HG03571 (cell line): ENCODE results near the gene ACSS3.
"Not testable (repeated sequence)": the region's sequence is repeated elsewhere in the genome, so short reads cannot be mapped to it uniquely, and the experiment has no call there.

ENCODE experiments used
- ATAC-seq: cut with Tn5 transposase; IDR thresholded peaks from one replicate; pipeline ENCODE4 v1.9.1; 2021; ENCODE audit not compliant: unreplicated experiment

Gene ACSS3

DNA sequence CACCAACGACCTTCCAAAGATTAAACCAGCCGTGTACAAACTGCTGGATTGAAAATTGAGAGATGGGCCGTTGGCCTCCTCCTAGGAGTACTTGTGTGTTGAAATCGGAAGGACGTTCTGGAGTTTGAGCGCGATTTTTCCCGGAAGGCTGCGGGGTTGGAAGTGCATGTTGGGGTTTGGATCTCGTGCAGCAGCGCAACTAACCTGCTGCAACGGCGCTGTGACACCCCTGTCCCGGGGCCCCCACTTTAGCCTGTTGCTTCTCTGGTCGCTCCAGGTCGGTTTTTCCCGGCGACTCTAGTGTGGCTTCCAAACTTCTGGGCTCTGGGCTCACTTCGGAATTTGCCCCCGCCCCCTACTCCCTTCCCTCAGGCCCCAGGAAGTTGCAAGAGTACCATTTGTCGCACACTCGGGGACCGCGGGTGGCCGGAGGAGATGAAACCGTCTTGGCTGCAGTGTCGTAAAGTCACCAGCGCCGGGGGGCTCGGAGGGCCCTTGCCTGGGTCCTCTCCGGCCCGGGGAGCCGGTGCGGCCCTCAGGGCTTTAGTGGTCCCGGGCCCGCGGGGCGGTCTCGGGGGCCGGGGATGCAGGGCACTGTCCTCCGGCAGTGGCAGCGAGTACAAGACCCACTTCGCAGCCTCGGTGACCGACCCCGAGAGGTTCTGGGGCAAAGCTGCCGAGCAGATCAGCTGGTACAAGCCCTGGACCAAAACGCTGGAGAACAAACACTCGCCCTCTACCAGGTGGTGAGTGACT is at the start of gene ACSS3:
TSS of gene ACSS3 (plus strand) at position 394 of the 756 bp plus-strand sequence. CDS start at position 436, 42 bp downstream.
- ATAC-seq = no peak

DNA sequence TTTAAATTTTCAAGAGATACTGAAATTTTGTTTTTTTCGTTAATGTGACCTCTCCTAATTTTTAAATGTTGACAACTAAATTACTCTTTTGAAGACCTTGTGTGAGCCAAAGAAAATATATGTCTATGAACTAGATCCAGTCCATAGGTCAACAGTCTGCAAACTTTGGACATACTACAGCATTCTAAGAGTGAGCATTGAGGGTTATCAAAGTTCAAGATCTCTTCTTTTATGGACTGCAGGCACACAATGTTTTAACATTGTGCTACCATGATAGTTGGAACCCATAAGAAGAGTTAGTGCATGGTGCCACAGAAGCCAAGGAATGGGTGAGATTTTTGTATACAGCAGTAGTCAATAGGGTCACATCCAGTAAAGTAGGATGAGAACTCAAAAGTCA is 43.0 kb upstream of the ACSS3 start:
- ATAC-seq = no peak

DNA sequence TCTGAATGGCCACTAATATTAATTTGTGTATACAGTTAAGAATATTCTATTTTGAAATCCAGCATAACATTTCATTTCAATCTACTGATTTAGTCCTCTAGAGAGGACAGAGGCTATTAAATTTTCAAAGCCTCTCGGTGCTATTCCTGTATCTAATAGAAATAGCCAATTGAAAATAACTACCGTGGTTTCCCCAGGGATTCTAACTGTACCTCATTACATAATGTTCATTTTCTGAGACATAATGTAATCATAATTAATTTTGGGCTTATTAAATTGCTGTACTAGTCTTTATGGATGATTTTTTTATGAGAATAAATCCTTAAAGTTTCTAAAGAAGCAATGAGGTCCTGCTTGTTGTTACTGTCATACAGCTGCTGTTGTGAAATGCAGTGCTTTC is 38.6 kb upstream of the ACSS3 start:
- no peak for ATAC-seq

- no peak for ATAC-seq
Measured at GRCh38 chr12:81043979-81044740, 33.7 kb upstream of the ACSS3 start.

- not testable (repeated sequence) for ATAC-seq
Measured at GRCh38 chr12:81064971-81065370, 12.9 kb upstream of the ACSS3 start.

GRCh38 chr12:81070846-81071245 is 7.0 kb upstream of the ACSS3 start:
- ATAC-seq = no peak

- ATAC-seq = no peak
Measured at GRCh38 chr12:81075539-81075938, 2.3 kb upstream of the ACSS3 start.

- ATAC-seq = no peak
Measured at GRCh38 chr12:81077329-81077685, 572 bp upstream of the ACSS3 start.

- ATAC-seq = no peak
Measured at GRCh38 chr12:81078469-81079196, 754 bp downstream of the ACSS3 start.

GRCh38 chr12:81079280-81080076 is 1.6 kb downstream of the ACSS3 start:
- ATAC-seq = no peak

DNA sequence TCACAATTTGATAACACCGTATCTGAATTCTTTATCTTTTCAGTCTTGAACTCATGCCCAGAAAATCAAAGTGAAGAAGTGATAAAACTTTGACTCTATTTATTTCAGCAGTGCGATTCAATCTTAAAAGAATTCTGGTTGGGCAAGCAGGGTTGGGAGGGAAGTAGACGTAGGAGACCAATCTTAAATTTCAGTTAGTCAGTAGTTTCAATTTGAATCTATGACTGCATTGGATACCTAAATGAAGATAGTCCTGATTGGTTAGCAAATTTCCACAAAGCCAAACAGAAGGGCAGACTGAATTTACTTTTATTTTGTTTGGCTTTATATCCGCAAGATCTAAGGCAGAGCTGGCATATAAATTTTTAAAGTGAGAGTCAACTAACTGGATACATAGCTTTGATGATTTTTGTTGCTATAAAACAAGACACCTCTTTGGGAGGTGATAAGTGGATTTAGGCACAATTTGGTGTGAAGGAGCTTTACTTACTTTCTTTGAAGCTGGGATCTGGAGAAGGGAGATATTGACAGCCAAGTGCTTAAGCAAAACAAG is 2.6 kb downstream of the ACSS3 start:
- ATAC-seq = no peak

DNA sequence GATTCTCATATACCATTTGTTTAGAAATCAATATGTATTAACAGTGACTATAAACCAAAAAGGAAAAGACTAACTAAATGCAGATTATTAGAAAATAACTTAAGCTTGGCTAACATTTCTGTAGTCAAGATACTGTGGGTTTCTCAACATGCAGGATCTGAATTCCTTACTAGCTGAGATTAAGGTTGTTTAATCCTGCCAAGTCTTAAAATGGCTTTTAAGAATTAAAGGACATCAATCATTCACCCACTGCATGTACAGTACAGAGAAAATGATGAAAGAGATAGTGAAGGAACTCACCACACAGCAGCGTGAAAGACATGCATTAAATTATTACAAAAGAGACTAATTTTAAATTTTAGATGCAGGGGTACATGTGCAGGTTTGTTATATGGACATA is 3.8 kb downstream of the ACSS3 start:
- ATAC-seq = no peak

DNA sequence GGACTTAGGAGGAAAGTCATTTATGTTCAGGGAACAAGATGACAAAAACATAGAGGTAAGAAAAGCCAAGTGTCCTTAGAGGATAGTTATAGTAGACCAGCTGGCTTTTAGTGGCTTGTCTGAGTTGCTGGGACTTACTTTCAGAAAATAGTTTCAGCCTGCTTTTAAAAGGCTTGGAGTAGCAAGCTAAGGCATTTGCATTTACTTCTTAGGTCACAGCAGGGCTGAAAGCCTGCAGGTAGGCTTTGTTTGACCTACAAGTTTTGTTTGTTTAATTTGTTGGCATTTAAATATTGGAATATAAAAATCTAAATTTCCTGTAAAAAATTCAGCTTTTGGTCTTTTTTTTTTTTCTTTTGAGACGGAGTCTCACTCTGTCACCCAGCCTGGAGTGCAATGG is 5.1 kb downstream of the ACSS3 start:
- ATAC-seq = no peak

DNA sequence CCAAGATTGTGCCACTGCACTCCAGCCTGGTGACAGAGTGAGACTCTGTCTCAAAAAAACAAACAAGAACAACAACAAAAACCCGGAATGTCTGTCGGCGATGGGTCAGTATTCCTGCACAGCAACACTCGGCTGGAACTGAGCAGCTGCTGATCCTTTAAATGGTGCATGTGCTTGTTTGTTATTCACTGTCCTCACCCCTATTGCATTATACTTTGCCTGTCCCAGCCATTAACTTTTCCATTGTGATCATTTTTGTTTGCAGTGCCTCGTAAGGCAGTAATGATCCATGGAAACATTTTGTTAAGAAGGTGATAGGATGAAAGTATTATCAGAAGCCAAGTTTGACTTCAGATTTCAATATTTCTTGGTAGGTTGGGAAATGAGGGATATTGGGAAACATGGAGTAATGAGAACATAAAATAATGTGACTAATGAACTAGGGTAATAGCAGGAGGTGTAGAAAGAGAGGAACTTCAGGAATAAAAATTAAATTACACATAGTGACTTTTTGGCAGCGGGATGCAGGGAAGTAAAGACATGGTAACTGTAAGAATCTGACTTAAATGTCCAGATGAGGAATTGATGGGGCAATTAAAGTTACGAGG is 6.1 kb downstream of the ACSS3 start:
- no peak for ATAC-seq

DNA sequence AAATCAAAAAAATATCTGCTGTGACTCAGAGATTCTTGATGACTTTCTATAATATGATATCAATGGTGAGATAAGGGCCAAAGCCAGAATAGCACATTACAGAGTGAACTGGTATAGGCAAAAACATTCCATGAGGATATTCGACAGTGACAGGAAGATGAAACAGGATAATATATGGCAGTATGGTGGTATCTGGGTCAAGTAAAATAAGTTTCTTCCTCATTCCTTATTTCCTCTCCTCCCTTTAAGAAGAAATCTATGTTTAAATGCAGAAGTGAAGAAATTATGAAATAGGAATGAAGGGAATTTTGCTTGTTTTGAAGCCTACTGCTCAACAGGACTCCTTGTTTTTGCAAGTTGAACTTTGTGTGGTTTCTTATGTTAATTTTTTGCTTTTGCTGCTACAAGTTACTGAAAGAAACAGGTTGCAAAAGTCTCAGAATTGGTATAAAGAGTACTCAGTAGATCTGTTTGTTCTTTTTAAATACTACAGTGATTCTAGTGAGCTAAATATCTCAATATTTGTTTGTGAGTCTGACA is 7.0 kb downstream of the ACSS3 start:
- no peak for ATAC-seq

DNA sequence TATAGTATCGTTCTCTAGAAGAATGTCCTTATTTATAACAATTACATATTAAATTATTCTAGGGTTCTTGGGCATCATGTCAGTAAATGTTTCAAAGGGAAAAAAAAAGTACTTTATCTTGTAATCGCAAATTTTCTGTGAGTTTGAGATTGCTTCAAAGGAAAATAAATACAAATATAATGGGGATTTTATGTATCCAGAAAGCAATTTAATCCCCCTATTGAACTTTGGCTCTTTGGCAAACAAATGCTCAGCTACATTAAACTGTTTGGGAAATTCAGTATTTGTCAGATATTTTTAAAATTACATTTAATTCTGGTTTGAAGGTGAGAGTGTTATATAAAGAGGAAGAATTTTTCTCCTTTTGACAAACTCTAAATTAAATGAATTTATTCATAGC is 8.0 kb downstream of the ACSS3 start:
- no peak for ATAC-seq

DNA sequence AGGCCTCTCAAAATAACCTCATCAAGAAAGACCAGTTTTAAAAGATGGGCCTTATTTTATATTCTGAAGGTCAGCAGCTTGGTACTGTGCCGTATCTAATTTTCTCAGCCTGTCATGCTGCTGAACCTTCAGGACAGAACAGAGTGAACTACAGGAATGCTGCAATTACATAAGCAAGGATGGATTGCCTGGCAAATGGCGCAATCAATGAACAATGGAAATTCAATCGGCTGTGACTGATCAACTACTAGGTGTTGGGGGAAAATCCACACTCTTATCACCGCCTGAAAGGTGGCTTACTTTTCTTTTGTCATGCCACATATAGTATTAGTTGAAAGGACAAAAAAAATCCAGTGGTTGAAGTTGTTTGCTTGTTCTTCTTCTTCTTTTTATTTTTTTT is 8.5 kb downstream of the ACSS3 start:
- no peak for ATAC-seq

DNA sequence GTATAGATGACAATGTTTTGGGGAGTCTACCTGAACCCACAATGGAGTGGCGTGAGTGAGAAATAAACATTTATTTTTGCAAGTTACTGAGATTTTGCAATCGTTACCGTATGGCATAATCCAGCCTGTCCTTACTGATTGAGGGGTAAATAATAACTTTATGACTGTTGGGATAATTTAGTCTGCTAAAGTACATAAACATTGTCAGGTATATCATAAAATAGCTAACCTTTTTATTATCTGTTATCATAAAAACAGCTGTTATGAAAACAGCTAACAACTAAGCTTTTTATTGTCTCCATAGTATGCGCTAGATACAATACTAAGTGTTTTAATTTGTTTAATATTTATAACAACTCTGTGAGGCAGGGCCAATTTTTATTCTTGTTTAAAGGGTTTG is 10.3 kb downstream of the ACSS3 start:
- ATAC-seq = no peak

DNA sequence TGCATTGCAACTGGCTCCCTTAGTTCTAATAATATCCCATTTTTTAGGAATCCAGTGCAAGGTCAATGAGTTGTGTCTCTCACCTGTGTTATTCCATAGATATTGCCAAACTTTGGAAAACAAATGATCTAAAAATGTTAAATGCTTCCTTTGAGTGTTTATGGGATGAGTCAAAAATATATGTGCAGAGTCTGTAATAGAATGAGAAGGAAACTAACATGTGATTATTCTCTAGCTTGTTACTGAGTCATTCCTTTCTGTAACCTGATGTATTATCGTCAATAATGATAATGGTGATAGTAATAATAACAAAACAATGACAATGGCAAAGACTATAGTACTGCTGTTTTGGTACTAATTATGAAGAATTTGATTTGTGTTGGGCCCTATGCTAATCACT is 11.5 kb downstream of the ACSS3 start:
- no peak for ATAC-seq

GRCh38 chr12:81092053-81092452 is 14.2 kb downstream of the ACSS3 start:
- ATAC-seq = no peak
